Measurements from ENCODE around the gene SPATA31A5. TPM values are rescaled to one million over a fixed set of nuclear protein-coding genes. Genes with fewer than 3 reads are reported as not detected.
A peak's percentile ranks its signal among the peaks of the same experiment; 100 is the strongest.
"Not testable (repeated sequence)": the region's sequence is repeated elsewhere in the genome, so short reads cannot be mapped to it uniquely, and the experiment has no call there.

Gene SPATA31A5
- under 1 TPM in 2 of 8 experiments, not detected in 6; 0.09 to 0.13 TPM for total RNA-seq

- H3K4me3 ChIP-seq; H3K4me1 ChIP-seq (replicated peaks in 1 of 2); in situ Hi-C loops (cut with MboI; ENCODE audit: low pct_unique_long_range_greater_than_20kb in 2 of 9, low sequenced_read_pairs in 9 of 9, unreplicated experiment in 9 of 9); H3K27ac ChIP-seq; ATAC-seq (replicated peaks in 6 of 8): not testable (repeated sequence)
- no CpG with 5 or more reads among the region's 7 CpGs for WGBS, 10 experiments
These were observed at the start of gene SPATA31A5 for GRCh38 chr9:60914107-60914506. TSS of gene SPATA31A5 (plus strand) at chr9:60914407. CDS start at chr9:60914436, 29 bp downstream.

- H3K27ac ChIP-seq; H3K4me3 ChIP-seq; H3K4me1 ChIP-seq (replicated peaks in 1 of 2); in situ Hi-C loops (cut with MboI; ENCODE audit: low pct_unique_long_range_greater_than_20kb in 2 of 9, low sequenced_read_pairs in 9 of 9, unreplicated experiment in 9 of 9): not testable (repeated sequence)
- peak in 3 of 8 experiments; percentile 50 to 64 (median 52) for ATAC-seq (replicated peaks in 6 of 8)
- no CpG with 5 or more reads among the region's 1 CpG for WGBS, 10 experiments
These were observed 48.8 kb downstream of the SPATA31A5 start for GRCh38 chr9:60962990-60963350.

- H3K27ac ChIP-seq; H3K4me3 ChIP-seq; H3K4me1 ChIP-seq (replicated peaks in 1 of 2); ATAC-seq (replicated peaks in 6 of 8); in situ Hi-C loops (cut with MboI; ENCODE audit: low pct_unique_long_range_greater_than_20kb in 2 of 9, low sequenced_read_pairs in 9 of 9, unreplicated experiment in 9 of 9): not testable (repeated sequence)
These were observed 52.2 kb downstream of the SPATA31A5 start for GRCh38 chr9:60966382-60966781.
